Measurements from ENCODE around the gene TMCC3.
A peak's percentile ranks its signal among the peaks of the same experiment; 100 is the strongest.

DNA sequence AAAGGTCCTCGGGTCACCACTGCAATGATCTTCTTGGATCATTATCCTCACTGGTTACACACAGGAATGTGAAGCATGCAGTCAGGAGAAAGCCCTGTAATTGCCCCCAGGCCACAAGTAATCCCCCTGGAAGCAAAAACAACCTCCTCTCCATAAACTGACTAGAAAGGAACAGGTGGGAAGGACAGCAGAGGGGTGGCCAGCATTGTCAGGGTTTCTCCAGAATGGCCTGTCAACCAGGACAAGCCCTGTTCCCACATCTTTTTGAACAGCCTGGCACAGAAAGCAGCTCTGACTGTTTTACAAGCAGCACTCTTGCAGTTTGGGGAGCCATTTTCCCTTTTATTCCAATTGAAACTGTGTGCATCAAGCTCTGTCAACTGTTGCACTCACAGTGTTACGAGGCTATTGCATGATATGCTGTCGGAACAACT is 36.1 kb downstream of the TMCC3 start:
- TF ChIP-seq MZF1 (tag by site-specific recombination; IDR thresholded peaks at IDR 0.05; ENCODE audit: borderline replicate concordance) (peak; percentile 77), PRDM1 (tag by site-specific recombination; IDR thresholded peaks at IDR 0.05) (peak; percentile 64), ZNF169 (tag by site-specific recombination; IDR thresholded peaks at IDR 0.05) (no peak), ZBTB11 (tag by site-specific recombination; conservative IDR thresholded peaks at IDR 0.05; ENCODE audit: low read depth) (0 out of 2 replicates have a peak, but pooled peaks have one; percentile 18)
- TF ChIP-seq, protein P1, sequence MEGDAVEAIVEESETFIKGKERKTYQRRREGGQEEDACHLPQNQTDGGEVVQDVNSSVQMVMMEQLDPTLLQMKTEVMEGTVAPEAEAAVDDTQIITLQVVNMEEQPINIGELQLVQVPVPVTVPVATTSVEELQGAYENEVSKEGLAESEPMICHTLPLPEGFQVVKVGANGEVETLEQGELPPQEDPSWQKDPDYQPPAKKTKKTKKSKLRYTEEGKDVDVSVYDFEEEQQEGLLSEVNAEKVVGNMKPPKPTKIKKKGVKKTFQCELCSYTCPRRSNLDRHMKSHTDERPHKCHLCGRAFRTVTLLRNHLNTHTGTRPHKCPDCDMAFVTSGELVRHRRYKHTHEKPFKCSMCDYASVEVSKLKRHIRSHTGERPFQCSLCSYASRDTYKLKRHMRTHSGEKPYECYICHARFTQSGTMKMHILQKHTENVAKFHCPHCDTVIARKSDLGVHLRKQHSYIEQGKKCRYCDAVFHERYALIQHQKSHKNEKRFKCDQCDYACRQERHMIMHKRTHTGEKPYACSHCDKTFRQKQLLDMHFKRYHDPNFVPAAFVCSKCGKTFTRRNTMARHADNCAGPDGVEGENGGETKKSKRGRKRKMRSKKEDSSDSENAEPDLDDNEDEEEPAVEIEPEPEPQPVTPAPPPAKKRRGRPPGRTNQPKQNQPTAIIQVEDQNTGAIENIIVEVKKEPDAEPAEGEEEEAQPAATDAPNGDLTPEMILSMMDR (tag by site-specific recombination; IDR thresholded peaks at IDR 0.05) = no peak
- TF ChIP-seq, protein P2, sequence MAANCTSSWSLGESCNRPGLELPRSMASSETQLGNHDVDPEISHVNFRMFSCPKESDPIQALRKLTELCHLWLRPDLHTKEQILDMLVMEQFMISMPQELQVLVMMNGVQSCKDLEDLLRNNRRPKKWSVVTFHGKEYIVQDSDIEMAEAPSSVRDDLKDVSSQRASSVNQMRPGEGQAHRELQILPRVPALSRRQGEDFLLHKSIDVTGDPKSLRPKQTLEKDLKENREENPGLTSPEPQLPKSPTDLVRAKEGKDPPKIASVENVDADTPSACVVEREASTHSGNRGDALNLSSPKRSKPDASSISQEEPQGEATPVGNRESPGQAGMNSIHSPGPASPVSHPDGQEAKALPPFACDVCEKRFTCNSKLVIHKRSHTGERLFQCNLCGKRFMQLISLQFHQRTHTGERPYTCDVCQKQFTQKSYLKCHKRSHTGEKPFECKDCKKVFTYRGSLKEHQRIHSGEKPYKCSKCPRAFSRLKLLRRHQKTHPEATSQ (tag by site-specific recombination; IDR thresholded peaks at IDR 0.05) = no peak
